ENCODE results near the gene MCF2L. TPM values are rescaled to one million over a fixed set of nuclear protein-coding genes. Genes with fewer than 3 reads are reported as not detected.

The MCF2L gene
- polyA plus RNA-seq, 1 donor from 2014 or later: 88.0 TPM

DNA sequence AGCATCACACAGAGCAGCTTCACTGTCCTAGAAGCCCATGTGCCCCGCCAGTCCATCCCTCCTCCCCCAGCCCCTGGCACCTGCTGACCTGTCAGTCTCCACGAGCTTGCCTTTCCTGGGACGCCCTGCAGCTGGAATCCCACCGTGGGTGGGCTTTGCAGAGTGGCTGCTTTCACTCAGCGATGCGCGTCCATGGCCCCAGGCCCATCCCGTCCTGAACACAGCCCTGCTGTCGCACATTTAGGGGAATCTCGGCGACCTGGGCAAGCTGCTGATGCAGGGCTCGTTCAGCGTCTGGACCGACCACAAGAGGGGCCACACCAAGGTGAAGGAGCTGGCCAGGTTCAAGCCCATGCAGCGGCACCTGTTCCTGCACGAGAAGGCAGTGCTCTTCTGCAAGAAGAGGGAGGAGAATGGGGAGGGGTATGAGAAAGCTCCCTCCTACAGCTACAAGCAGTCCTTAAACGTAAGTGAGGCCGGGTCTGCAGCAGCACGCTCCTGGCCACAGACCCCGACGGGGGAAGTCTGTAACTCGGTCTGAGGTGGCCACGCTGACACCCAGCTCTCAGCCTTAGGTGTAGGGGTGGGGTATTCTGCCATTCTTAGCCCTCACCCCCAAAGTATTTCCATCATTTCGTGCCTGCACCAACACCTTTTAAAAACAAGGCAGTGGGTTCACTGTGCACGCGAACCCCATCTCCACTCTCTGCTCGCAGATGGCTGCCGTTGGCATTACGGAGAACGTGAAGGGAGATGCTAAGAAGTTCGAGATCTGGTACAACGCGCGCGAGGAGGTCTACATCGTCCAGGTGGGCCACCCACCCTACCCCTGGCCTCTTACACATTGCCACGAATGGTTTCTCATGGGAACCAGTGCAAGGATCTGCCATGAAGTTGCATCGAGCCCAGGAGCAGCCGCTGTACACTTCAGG lies 118.2 kb downstream of the MCF2L start:
- Histone ChIP-seq H3K79me2 (replicated peaks; ENCODE audit: insufficient read depth, low read length) (no peaks in the 10 kb centered on the region), H3K9me2 (ENCODE audit: insufficient read depth, low read length) (no peaks in the 10 kb centered on the region), H3K4me2 (ENCODE audit: low read length) (no peak overlapping the region), H4K20me1 (ENCODE audit: insufficient read depth) (no peaks in the 10 kb centered on the region), H3K9ac (ENCODE audit: low read length) (no peak overlapping the region), H2AFZ (ENCODE audit: low read depth, low read length) (no peak overlapping the region), H3K27ac (ENCODE audit: low read length) (no peak overlapping the region), H3K4me3 (ENCODE audit: low read length) (no peak overlapping the region), H3F3A (ENCODE audit: insufficient read depth, low read length, poor library complexity, severe bottlenecking) (no peaks in the 10 kb centered on the region), H3K36me3 (ENCODE audit: insufficient read depth, low read length) (no peaks in the 10 kb centered on the region), H3K27me3 (ENCODE audit: insufficient read depth, low read depth, low read length) (no peaks in the 10 kb centered on the region), H3K9me3 (ENCODE audit: low read length) (no peaks in the 10 kb centered on the region)
- TF ChIP-seq RAD21 (conservative IDR thresholded peaks at IDR 0.05) (no peak), MXI1 (conservative IDR thresholded peaks at IDR 0.05; ENCODE audit: poor library complexity, severe bottlenecking) (no peak), TAF1 (IDR thresholded peaks at IDR 0.05; ENCODE audit: low read depth) (no peak), EZH2 (IDR thresholded peaks at IDR 0.05; ENCODE audit: borderline replicate concordance, insufficient read depth, low read length, poor library complexity, severe bottlenecking) (no peak)
- TF ChIP-seq, protein P1, sequence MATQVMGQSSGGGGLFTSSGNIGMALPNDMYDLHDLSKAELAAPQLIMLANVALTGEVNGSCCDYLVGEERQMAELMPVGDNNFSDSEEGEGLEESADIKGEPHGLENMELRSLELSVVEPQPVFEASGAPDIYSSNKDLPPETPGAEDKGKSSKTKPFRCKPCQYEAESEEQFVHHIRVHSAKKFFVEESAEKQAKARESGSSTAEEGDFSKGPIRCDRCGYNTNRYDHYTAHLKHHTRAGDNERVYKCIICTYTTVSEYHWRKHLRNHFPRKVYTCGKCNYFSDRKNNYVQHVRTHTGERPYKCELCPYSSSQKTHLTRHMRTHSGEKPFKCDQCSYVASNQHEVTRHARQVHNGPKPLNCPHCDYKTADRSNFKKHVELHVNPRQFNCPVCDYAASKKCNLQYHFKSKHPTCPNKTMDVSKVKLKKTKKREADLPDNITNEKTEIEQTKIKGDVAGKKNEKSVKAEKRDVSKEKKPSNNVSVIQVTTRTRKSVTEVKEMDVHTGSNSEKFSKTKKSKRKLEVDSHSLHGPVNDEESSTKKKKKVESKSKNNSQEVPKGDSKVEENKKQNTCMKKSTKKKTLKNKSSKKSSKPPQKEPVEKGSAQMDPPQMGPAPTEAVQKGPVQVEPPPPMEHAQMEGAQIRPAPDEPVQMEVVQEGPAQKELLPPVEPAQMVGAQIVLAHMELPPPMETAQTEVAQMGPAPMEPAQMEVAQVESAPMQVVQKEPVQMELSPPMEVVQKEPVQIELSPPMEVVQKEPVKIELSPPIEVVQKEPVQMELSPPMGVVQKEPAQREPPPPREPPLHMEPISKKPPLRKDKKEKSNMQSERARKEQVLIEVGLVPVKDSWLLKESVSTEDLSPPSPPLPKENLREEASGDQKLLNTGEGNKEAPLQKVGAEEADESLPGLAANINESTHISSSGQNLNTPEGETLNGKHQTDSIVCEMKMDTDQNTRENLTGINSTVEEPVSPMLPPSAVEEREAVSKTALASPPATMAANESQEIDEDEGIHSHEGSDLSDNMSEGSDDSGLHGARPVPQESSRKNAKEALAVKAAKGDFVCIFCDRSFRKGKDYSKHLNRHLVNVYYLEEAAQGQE (IDR thresholded peaks at IDR 0.05; ENCODE audit: borderline replicate concordance): no peak

DNA sequence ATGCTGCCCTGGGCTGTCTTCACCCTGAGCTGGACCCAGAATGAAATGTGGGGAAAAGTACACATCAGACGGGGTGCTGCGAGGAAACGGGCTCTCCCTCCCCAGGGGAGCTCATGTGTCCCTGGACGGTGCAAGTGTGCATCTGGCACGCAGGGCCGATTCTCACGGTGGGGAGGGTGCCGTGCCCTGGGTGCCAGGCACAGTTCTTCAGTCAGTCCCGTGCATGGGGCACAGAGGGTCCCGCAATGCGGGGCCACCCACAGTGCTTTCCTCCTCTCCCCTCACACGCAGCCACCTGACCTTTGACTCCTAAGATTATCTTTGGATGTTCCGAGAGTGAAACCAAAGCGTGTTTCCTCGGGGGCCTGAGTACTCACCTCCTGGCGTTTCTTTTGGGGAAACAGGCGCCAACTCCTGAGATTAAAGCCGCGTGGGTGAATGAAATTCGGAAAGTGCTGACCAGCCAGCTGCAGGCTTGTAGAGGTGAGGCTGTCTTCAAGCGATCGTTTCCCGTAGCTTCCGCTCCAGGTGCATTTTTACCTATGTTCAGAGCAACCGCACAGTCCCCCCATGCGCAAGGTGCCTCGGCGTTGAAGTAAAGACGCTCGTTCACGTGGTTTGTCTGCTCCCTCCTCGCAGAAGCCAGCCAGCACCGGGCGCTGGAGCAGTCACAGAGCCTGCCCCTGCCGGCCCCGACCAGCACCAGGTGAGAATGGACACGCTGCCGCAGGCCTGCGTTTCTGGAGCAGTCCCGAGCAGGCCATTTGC lies 119.1 kb downstream of the MCF2L start:
- no peaks in the 10 kb centered on the region for H3K27me3 ChIP-seq (ENCODE audit: insufficient read depth, low read depth, low read length)
- no peaks in the 10 kb centered on the region for H3K9me3 ChIP-seq (ENCODE audit: low read length)
- no peak overlapping the region for H3K27ac ChIP-seq (ENCODE audit: low read length)
- H3F3A ChIP-seq (ENCODE audit: insufficient read depth, low read length, poor library complexity, severe bottlenecking): no peaks in the 10 kb centered on the region
- TF ChIP-seq, protein P1 (IDR thresholded peaks at IDR 0.05; ENCODE audit: borderline replicate concordance): no peak
- TF ChIP-seq POLR2AphosphoS5 (IDR thresholded peaks at IDR 0.05) (no peak), EZH2 (IDR thresholded peaks at IDR 0.05; ENCODE audit: borderline replicate concordance, insufficient read depth, low read length, poor library complexity, severe bottlenecking) (no peak), TAF1 (IDR thresholded peaks at IDR 0.05; ENCODE audit: low read depth) (no peak), MXI1 (conservative IDR thresholded peaks at IDR 0.05; ENCODE audit: poor library complexity, severe bottlenecking) (no peak), SMC3 (conservative IDR thresholded peaks at IDR 0.05; ENCODE audit: poor library complexity) (no peak), EP300 (conservative IDR thresholded peaks at IDR 0.05; ENCODE audit: poor library complexity, severe bottlenecking) (no peak), RAD21 (conservative IDR thresholded peaks at IDR 0.05) (no peak)
- TF ChIP-seq, protein P2, sequence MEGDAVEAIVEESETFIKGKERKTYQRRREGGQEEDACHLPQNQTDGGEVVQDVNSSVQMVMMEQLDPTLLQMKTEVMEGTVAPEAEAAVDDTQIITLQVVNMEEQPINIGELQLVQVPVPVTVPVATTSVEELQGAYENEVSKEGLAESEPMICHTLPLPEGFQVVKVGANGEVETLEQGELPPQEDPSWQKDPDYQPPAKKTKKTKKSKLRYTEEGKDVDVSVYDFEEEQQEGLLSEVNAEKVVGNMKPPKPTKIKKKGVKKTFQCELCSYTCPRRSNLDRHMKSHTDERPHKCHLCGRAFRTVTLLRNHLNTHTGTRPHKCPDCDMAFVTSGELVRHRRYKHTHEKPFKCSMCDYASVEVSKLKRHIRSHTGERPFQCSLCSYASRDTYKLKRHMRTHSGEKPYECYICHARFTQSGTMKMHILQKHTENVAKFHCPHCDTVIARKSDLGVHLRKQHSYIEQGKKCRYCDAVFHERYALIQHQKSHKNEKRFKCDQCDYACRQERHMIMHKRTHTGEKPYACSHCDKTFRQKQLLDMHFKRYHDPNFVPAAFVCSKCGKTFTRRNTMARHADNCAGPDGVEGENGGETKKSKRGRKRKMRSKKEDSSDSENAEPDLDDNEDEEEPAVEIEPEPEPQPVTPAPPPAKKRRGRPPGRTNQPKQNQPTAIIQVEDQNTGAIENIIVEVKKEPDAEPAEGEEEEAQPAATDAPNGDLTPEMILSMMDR (IDR thresholded peaks at IDR 0.05; ENCODE audit: poor library complexity, severe bottlenecking): no peak
- H3K36me3 ChIP-seq (ENCODE audit: insufficient read depth, low read length): no peaks in the 10 kb centered on the region
- no peak overlapping the region for H3K4me2 ChIP-seq (ENCODE audit: low read length)
- H3K9me2 ChIP-seq (ENCODE audit: insufficient read depth, low read length): no peaks in the 10 kb centered on the region
- H3K4me3 ChIP-seq (ENCODE audit: low read length): no peak overlapping the region
- no peaks in the 10 kb centered on the region for H4K20me1 ChIP-seq (ENCODE audit: insufficient read depth)
- H2AFZ ChIP-seq (ENCODE audit: low read depth, low read length): no peak overlapping the region
- no peaks in the 10 kb centered on the region for H3K79me2 ChIP-seq (replicated peaks; ENCODE audit: insufficient read depth, low read length)
- no peak overlapping the region for H3K9ac ChIP-seq (ENCODE audit: low read length)

All from neural cell (in vitro differentiated cells).